ENCODE results near the gene MBOAT2.

Gene MBOAT2

GRCh38 chr2:8853426-8853825 lies 150.1 kb downstream of the MBOAT2 start:
- peaks cover 6% of the 10 kb centered on the region for H3K27me3 ChIP-seq (ENCODE audit: insufficient read depth, poor library complexity, severe bottlenecking)
- H3K27ac ChIP-seq (replicated peaks): no peak overlapping the region
- no peak for DNase-seq (ENCODE audit: low read depth in 1 of 2, low spot score in 1 of 2)
- TF ChIP-seq POLR2AphosphoS5 (IDR thresholded peaks at IDR 0.05; ENCODE audit: low read depth) (no peak), SPI1 (IDR thresholded peaks at IDR 0.05; ENCODE audit: borderline replicate concordance, low read depth) (no peak), GABPA (IDR thresholded peaks at IDR 0.05; ENCODE audit: low read depth) (no peak)
- TF ChIP-seq, protein P1, sequence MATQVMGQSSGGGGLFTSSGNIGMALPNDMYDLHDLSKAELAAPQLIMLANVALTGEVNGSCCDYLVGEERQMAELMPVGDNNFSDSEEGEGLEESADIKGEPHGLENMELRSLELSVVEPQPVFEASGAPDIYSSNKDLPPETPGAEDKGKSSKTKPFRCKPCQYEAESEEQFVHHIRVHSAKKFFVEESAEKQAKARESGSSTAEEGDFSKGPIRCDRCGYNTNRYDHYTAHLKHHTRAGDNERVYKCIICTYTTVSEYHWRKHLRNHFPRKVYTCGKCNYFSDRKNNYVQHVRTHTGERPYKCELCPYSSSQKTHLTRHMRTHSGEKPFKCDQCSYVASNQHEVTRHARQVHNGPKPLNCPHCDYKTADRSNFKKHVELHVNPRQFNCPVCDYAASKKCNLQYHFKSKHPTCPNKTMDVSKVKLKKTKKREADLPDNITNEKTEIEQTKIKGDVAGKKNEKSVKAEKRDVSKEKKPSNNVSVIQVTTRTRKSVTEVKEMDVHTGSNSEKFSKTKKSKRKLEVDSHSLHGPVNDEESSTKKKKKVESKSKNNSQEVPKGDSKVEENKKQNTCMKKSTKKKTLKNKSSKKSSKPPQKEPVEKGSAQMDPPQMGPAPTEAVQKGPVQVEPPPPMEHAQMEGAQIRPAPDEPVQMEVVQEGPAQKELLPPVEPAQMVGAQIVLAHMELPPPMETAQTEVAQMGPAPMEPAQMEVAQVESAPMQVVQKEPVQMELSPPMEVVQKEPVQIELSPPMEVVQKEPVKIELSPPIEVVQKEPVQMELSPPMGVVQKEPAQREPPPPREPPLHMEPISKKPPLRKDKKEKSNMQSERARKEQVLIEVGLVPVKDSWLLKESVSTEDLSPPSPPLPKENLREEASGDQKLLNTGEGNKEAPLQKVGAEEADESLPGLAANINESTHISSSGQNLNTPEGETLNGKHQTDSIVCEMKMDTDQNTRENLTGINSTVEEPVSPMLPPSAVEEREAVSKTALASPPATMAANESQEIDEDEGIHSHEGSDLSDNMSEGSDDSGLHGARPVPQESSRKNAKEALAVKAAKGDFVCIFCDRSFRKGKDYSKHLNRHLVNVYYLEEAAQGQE (IDR thresholded peaks at IDR 0.05; ENCODE audit: insufficient replicate concordance, low read depth): no peak
- TF ChIP-seq, protein P2, sequence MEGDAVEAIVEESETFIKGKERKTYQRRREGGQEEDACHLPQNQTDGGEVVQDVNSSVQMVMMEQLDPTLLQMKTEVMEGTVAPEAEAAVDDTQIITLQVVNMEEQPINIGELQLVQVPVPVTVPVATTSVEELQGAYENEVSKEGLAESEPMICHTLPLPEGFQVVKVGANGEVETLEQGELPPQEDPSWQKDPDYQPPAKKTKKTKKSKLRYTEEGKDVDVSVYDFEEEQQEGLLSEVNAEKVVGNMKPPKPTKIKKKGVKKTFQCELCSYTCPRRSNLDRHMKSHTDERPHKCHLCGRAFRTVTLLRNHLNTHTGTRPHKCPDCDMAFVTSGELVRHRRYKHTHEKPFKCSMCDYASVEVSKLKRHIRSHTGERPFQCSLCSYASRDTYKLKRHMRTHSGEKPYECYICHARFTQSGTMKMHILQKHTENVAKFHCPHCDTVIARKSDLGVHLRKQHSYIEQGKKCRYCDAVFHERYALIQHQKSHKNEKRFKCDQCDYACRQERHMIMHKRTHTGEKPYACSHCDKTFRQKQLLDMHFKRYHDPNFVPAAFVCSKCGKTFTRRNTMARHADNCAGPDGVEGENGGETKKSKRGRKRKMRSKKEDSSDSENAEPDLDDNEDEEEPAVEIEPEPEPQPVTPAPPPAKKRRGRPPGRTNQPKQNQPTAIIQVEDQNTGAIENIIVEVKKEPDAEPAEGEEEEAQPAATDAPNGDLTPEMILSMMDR (IDR thresholded peaks at IDR 0.05; ENCODE audit: insufficient read depth, low read length): no peak
- H3K4me3 ChIP-seq (replicated peaks; ENCODE audit: insufficient read depth, low read length): no peak overlapping the region

GRCh38 chr2:8851811-8852560 lies 151.5 kb downstream of the MBOAT2 start:
- H3K27ac ChIP-seq (replicated peaks): no peak overlapping the region
- TF ChIP-seq, protein P1 (IDR thresholded peaks at IDR 0.05; ENCODE audit: insufficient replicate concordance, low read depth): no peak
- no peak for TF ChIP-seq SPI1 (IDR thresholded peaks at IDR 0.05; ENCODE audit: borderline replicate concordance, low read depth)
- TF ChIP-seq POLR2AphosphoS5 (IDR thresholded peaks at IDR 0.05; ENCODE audit: low read depth): no peak
- TF ChIP-seq, protein P2 (IDR thresholded peaks at IDR 0.05; ENCODE audit: insufficient read depth, low read length): no peak
- TF ChIP-seq GABPA (IDR thresholded peaks at IDR 0.05; ENCODE audit: low read depth): no peak
- H3K4me3 ChIP-seq (replicated peaks; ENCODE audit: insufficient read depth, low read length): no peak overlapping the region
- H3K27me3 ChIP-seq (ENCODE audit: insufficient read depth, poor library complexity, severe bottlenecking): peaks cover 6% of the 10 kb centered on the region
- DNase-seq (ENCODE audit: low read depth in 1 of 2, low spot score in 1 of 2): no peak

DNA sequence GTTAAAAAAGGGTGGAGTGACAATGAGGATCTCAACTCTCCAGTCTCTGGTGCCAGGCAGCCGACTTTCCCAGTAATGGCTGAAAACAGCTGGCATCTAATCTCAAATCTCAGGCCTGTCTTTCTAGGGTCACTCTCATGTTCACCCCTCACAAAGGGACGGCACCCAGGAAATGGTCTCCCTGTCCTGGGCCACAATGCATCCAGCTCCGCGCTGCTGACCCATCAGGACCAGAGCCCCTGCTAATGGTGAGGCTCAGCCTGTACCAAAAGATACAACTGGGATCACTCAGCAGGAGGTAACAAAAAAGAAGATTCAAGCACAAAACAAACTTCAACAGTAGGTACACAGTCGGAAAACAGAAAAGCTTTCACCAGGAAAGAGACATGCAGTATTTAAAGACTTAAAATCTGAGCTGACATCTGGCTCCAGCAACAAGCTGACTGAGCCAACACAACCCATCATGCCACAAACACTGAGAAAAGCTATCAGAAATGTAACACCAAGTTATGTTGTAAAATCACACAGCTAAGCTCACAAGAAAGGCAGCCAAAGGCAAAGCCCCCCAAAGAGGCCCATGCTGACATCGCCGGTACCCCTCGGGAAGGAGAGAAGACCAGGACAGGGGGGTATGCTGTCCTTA lies 152.5 kb downstream of the MBOAT2 start:
- Histone ChIP-seq H3K27me3 (ENCODE audit: insufficient read depth, poor library complexity, severe bottlenecking) (peaks cover 6% of the 10 kb centered on the region), H3K27ac (replicated peaks) (no peak overlapping the region), H3K4me3 (replicated peaks; ENCODE audit: insufficient read depth, low read length) (no peak overlapping the region)
- DNase-seq (ENCODE audit: low read depth in 1 of 2, low spot score in 1 of 2): no peak
- TF ChIP-seq, protein P2 (IDR thresholded peaks at IDR 0.05; ENCODE audit: insufficient read depth, low read length): no peak
- no peak for TF ChIP-seq POLR2AphosphoS5 (IDR thresholded peaks at IDR 0.05; ENCODE audit: low read depth)
- no peak for TF ChIP-seq GABPA (IDR thresholded peaks at IDR 0.05; ENCODE audit: low read depth)
- no peak for TF ChIP-seq SPI1 (IDR thresholded peaks at IDR 0.05; ENCODE audit: borderline replicate concordance, low read depth)
- TF ChIP-seq, protein P1 (IDR thresholded peaks at IDR 0.05; ENCODE audit: insufficient replicate concordance, low read depth): no peak

Measured in HL-60 (cell line).